Liver (tissue), 9 donors: ENCODE measurements around the gene SEMA4D. TPM values are rescaled to one million over a fixed set of nuclear protein-coding genes. Genes with fewer than 3 reads are reported as not detected.

Experiments used
- DNase-seq: peaks from one replicate; pipeline ENCODE4 v3.0.0-alpha.2; 2017; ENCODE audit warnings: low spot score
- H3K27ac ChIP-seq, 2 donors: one replicate each; pipeline ENCODE4 v1.7.0; 2013; ENCODE audit warnings: inconsistent platforms in 2 of 2, low read length in 2 of 2, control low read depth in 1 of 2, low read depth in 1 of 2, mild to moderate bottlenecking in 1 of 2
- H3K27me3 ChIP-seq, 4 donors: one replicate each; pipeline versions ENCODE4 v1.6.1 to v1.7.0; 2013; ENCODE audit warnings: low read length in 3 of 4, inconsistent platforms in 1 of 4, mild to moderate bottlenecking in 1 of 4, moderate library complexity in 1 of 4; ENCODE audit not compliant: control insufficient read depth in 4 of 4, insufficient read depth in 4 of 4
- H3K36me3 ChIP-seq, 4 donors: one replicate each; pipeline versions ENCODE4 v1.6.1 to v1.7.0; 2013; ENCODE audit warnings: low read length in 3 of 4, mild to moderate bottlenecking in 3 of 4, low read depth in 1 of 4, moderate library complexity in 1 of 4; ENCODE audit not compliant: control insufficient read depth in 4 of 4, insufficient read depth in 3 of 4
- H3K4me1 ChIP-seq, 4 donors: one replicate each; pipeline versions ENCODE4 v1.6.1 to v1.7.0; 2013; ENCODE audit warnings: low read length in 3 of 4, mild to moderate bottlenecking in 3 of 4, moderate library complexity in 1 of 4; ENCODE audit not compliant: control insufficient read depth in 4 of 4, insufficient read depth in 4 of 4
- H3K4me3 ChIP-seq, 3 donors: one replicate each; pipeline versions ENCODE4 v1.6.1 to v1.7.0; 2013; ENCODE audit warnings: low read length in 3 of 3, control low read depth in 1 of 3, low read depth in 1 of 3, mild to moderate bottlenecking in 1 of 3
- H3K9ac ChIP-seq, 2 donors: one replicate each; pipeline ENCODE4 v1.7.0; 2013; ENCODE audit warnings: low read length in 2 of 2, mild to moderate bottlenecking in 2 of 2, moderate library complexity in 2 of 2, control low read depth in 1 of 2, low read depth in 1 of 2
- H3K9me3 ChIP-seq, 4 donors: one replicate each; pipeline versions ENCODE4 v1.6.1 to v1.7.0; 2013; ENCODE audit warnings: low read length in 3 of 4; ENCODE audit not compliant: control insufficient read depth in 4 of 4
- ATF3 ChIP-seq: IDR thresholded peaks from 2 replicates; pipeline ENCODE4 v1.6.1; 2016; ENCODE audit warnings: antibody characterized with exemption
- CTCF ChIP-seq: fragments of 150-350 bp; IDR thresholded peaks from 2 replicates; pipeline ENCODE4 v1.5.1; 2017; ENCODE audit warnings: improper control_type of control experiment, low read depth, low read length; ENCODE audit not compliant: missing input control
- EGR1 ChIP-seq, 2 donors: IDR thresholded peaks; 2 replicates each; pipeline ENCODE4 v1.6.1; 2016 to 2018; ENCODE audit warnings: antibody characterized with exemption in 2 of 2, low read depth in 2 of 2
- FOXA1 ChIP-seq: IDR thresholded peaks from 2 replicates; pipeline ENCODE4 v1.6.1; 2016; ENCODE audit warnings: antibody characterized with exemption
- FOXA2 ChIP-seq: IDR thresholded peaks from 2 replicates; pipeline ENCODE4 v1.6.1; 2016; ENCODE audit warnings: antibody characterized with exemption
- GABPA ChIP-seq, 2 donors: IDR thresholded peaks in 1 of 2; conservative IDR thresholded peaks in 1 of 2; 2 replicates each; pipeline ENCODE4 v1.6.1; 2016; ENCODE audit warnings: antibody characterized with exemption in 2 of 2, mild to moderate bottlenecking in 1 of 2, moderate library complexity in 1 of 2
- HNF4A ChIP-seq, 2 donors: conservative IDR thresholded peaks; 2 replicates each; pipeline ENCODE4 v1.6.1; 2016; ENCODE audit warnings: antibody characterized with exemption in 2 of 2, mild to moderate bottlenecking in 2 of 2
- HNF4G ChIP-seq: IDR thresholded peaks from 2 replicates; pipeline ENCODE4 v1.6.1; 2016; ENCODE audit warnings: antibody characterized with exemption
- JUND ChIP-seq, 2 donors: IDR thresholded peaks; 2 replicates each; pipeline ENCODE4 v1.6.1; 2016; ENCODE audit warnings: antibody characterized with exemption in 2 of 2
- MAX ChIP-seq: IDR thresholded peaks from 2 replicates; pipeline ENCODE4 v1.6.1; 2016; ENCODE audit warnings: antibody characterized with exemption
- NR2F2 ChIP-seq: IDR thresholded peaks from 2 replicates; pipeline ENCODE4 v1.6.1; 2016; ENCODE audit warnings: antibody characterized with exemption
- RAD21 ChIP-seq, 2 donors: IDR thresholded peaks; 2 replicates each; pipeline ENCODE4 v1.6.1; 2016; ENCODE audit warnings: antibody characterized with exemption in 2 of 2, mild to moderate bottlenecking in 2 of 2
- REST ChIP-seq: IDR thresholded peaks from 2 replicates; pipeline ENCODE4 v1.6.1; 2016; ENCODE audit warnings: antibody characterized with exemption, mild to moderate bottlenecking
- RXRA ChIP-seq, 2 donors: IDR thresholded peaks; 2 replicates each; pipeline ENCODE4 v1.6.1; 2017 to 2018; ENCODE audit warnings: antibody characterized with exemption in 2 of 2, mild to moderate bottlenecking in 1 of 2
- SP1 ChIP-seq: IDR thresholded peaks from 2 replicates; pipeline ENCODE4 v1.6.1; 2018; ENCODE audit warnings: antibody characterized with exemption, mild to moderate bottlenecking
- TAF1 ChIP-seq: conservative IDR thresholded peaks from 2 replicates; pipeline ENCODE4 v1.6.1; 2016; ENCODE audit warnings: antibody characterized with exemption, mild to moderate bottlenecking
- YY1 ChIP-seq: IDR thresholded peaks from 2 replicates; pipeline ENCODE4 v1.6.1; 2016; ENCODE audit warnings: antibody characterized with exemption, mild to moderate bottlenecking
- ZBTB33 ChIP-seq: IDR thresholded peaks from 2 replicates; pipeline ENCODE4 v1.6.1; 2016; ENCODE audit warnings: antibody characterized with exemption
- WGBS: extraction: QIAGEN DNeasy Blood & Tissue Kit; methylation state at CpG from one replicate; pipeline ENCODE4 v1.1.7; 2013; 5-methylcytosine and 5-hydroxymethylcytosine counted together
- polyA plus RNA-seq, 2 donors: library from polyadenylated mRNA; stranded (reverse) in 1 of 2; unstranded in 1 of 2; fragments of 200-250 nt in 1 of 2; fragments of >200 nt in 1 of 2; fragmentation: Nextera tagmentation in 1 of 2; extraction: Ambion mirVana in 1 of 2; gene quantifications; one replicate each; pipeline versions ENCODE4 v1.2.1 to v1.2.3, GENCODE V29; 2013 to 2015
- total RNA-seq, 2 donors: library from RNA; depleted of rRNA; stranded (reverse); fragments of >200 nt; gene quantifications; one replicate each; pipeline ENCODE4 v1.2.3, GENCODE V29; 2014
- donor health status: healthy.
- donor health status: healthy.
- donor health status: healthy.
- donor health status: healthy.
- donor health status: healthy.

SEMA4D gene
- total and polyA plus RNA-seq, 4 donors, result 1.4 to 12.0 (median 4.1) TPM

- WGBS, result 95% methylated on average over 14 of the region's 14 CpGs
- Histone ChIP-seq H3K9me3 (no peaks in the 10 kb centered on the region), H3K9ac (no peak overlapping the region), H3K4me1 (no peaks in the 10 kb centered on the region), H3K4me3 (no peak overlapping the region), H3K36me3 (peaks cover 0 to 3% (median 0%) of the 10 kb centered on the region in 4 donors), H3K27me3 (no peaks in the 10 kb centered on the region), H3K27ac (no peak overlapping the region)
- TF ChIP-seq YY1, result no peak
- no peak for TF ChIP-seq EGR1 (IDR thresholded peaks at IDR 0.05; ENCODE audit: low read depth in 2 of 2)
- TF ChIP-seq HNF4G, result no peak
- no peak for DNase-seq
Measured at GRCh38 chr9:89379031-89379430, 118.9 kb downstream of the SEMA4D start.

GRCh38 chr9:89378541-89378940 lies 119.4 kb downstream of the SEMA4D start:
- H3K36me3 ChIP-seq, result peaks cover 0 to 3% (median 0%) of the 10 kb centered on the region in 4 donors
- DNase-seq, result no peak
- H3K4me1 ChIP-seq, result no peaks in the 10 kb centered on the region
- no peak overlapping the region for H3K4me3 ChIP-seq
- 95% methylated on average over 21 of the region's 21 CpGs for WGBS
- no peaks in the 10 kb centered on the region for H3K27me3 ChIP-seq
- H3K9me3 ChIP-seq, result no peaks in the 10 kb centered on the region
- TF ChIP-seq RAD21 (IDR thresholded peaks at IDR 0.05) (no peak), YY1 (no peak), ZBTB33 (no peak), CTCF (no peak), REST (no peak), FOXA2 (no peak), RXRA (IDR thresholded peaks at IDR 0.05) (no peak), MAX (no peak), HNF4A (conservative IDR thresholded peaks at IDR 0.05) (no peak), ATF3 (no peak), GABPA (IDR thresholded peaks at IDR 0.05 in 1 of 2, conservative IDR thresholded peaks at IDR 0.05 in 1 of 2) (no peak), NR2F2 (no peak), HNF4G (no peak), EGR1 (IDR thresholded peaks at IDR 0.05; ENCODE audit: low read depth in 2 of 2) (no peak), FOXA1 (no peak), JUND (IDR thresholded peaks at IDR 0.05) (no peak), SP1 (no peak), TAF1 (no peak)
- H3K9ac ChIP-seq, result no peak overlapping the region
- no peak overlapping the region for H3K27ac ChIP-seq
